ENCODE measurements around the gene TRIM2.

TRIM2 gene

DNA sequence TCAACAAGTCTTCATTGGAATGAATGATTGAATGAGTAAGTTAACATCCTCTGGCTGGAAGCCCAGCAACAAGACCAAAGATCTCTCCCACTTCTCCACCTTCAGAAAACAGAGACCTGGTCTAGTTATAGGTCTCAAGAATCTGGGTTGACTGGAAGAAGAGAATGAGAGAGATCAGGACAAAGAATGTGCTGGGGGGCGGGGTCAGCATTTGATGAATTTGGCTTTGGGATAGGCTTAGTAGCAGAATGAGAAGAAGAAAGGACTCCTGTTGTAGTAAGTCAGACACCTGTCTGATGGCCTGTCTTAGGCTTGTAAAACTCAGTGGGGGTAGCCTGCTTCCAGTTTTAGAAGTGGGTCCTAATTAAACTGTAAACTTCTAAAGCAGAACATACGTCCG lies 51.0 kb downstream of the TRIM2 start:
- Histone ChIP-seq H2BK15ac (replicated peaks; ENCODE audit: low read depth) (no peak overlapping the region), H2BK5ac (ENCODE audit: low read length) (no peak overlapping the region), H3K4me3 (ENCODE audit: low read length) (no peak overlapping the region), H3K56ac (ENCODE audit: low read length) (no peak overlapping the region), H3K36me3 (ENCODE audit: control insufficient read depth, insufficient read depth, low read length) (no peaks in the 10 kb centered on the region), H2AK5ac (ENCODE audit: low read length) (no peak overlapping the region), H4K8ac (ENCODE audit: low read depth, low read length) (no peak overlapping the region), H3K4me1 (ENCODE audit: control insufficient read depth, low read depth, low read length) (peaks cover 9% of the 10 kb centered on the region), H3K23ac (ENCODE audit: low read length) (no peak overlapping the region), H3K9ac (ENCODE audit: low read length) (no peak overlapping the region), H4K5ac (ENCODE audit: low read length) (no peak overlapping the region), H3K4ac (ENCODE audit: low read depth, low read length) (no peak overlapping the region), H3K27me3 (ENCODE audit: insufficient read depth, low read length, poor library complexity) (peaks cover 2% of the 10 kb centered on the region), H3K79me1 (ENCODE audit: low read length) (peaks cover 5% of the 10 kb centered on the region), H3K27ac (ENCODE audit: low read depth, low read length) (no peak overlapping the region), H3K18ac (ENCODE audit: low read length) (no peak overlapping the region), H2BK120ac (ENCODE audit: low read depth, low read length) (no peak overlapping the region), H3K4me2 (ENCODE audit: low read length) (no peak overlapping the region), H3K79me2 (ENCODE audit: control insufficient read depth, insufficient read depth, low read length) (no peaks in the 10 kb centered on the region)
- no peak for DNase-seq
- WGBS (ENCODE audit: extremely low coverage, insufficient coverage, low lambda C conversion rate) = no CpG with 5 or more reads among the region's 3 CpGs

- H3K4ac ChIP-seq (ENCODE audit: low read depth, low read length) = no peak overlapping the region
- H3K4me3 ChIP-seq (ENCODE audit: low read length) = peak overlapping the region; percentile 22
- peak overlapping the region; percentile 73 for H3K56ac ChIP-seq (ENCODE audit: low read length)
- peak overlapping the region; percentile 0 for H3K18ac ChIP-seq (ENCODE audit: low read length)
- H2BK120ac ChIP-seq (ENCODE audit: low read depth, low read length) = no peak overlapping the region
- no peak overlapping the region for H3K23ac ChIP-seq (ENCODE audit: low read length)
- peaks cover 3% of the 10 kb centered on the region for H3K79me1 ChIP-seq (ENCODE audit: low read length)
- no peak overlapping the region for H2AK5ac ChIP-seq (ENCODE audit: low read length)
- peak overlapping the region; percentile 58 for H3K9ac ChIP-seq (ENCODE audit: low read length)
- peak overlapping the region; percentile 83 for H2BK5ac ChIP-seq (ENCODE audit: low read length)
- H4K5ac ChIP-seq (ENCODE audit: low read length) = no peak overlapping the region
- no peaks in the 10 kb centered on the region for H3K36me3 ChIP-seq (ENCODE audit: control insufficient read depth, insufficient read depth, low read length)
- peak overlapping the region; percentile 30 for H3K27ac ChIP-seq (ENCODE audit: low read depth, low read length)
- WGBS (ENCODE audit: extremely low coverage, insufficient coverage, low lambda C conversion rate) = no CpG with 5 or more reads among the region's 11 CpGs
- peaks cover 9% of the 10 kb centered on the region for H3K4me1 ChIP-seq (ENCODE audit: control insufficient read depth, low read depth, low read length)
- H2BK15ac ChIP-seq (replicated peaks; ENCODE audit: low read depth) = no peak overlapping the region
- H4K8ac ChIP-seq (ENCODE audit: low read depth, low read length) = no peak overlapping the region
- peak; percentile 93 for DNase-seq
- peak overlapping the region; percentile 51 for H3K4me2 ChIP-seq (ENCODE audit: low read length)
- H3K27me3 ChIP-seq (ENCODE audit: insufficient read depth, low read length, poor library complexity) = no peaks in the 10 kb centered on the region
- H3K79me2 ChIP-seq (ENCODE audit: control insufficient read depth, insufficient read depth, low read length) = no peaks in the 10 kb centered on the region
Observed at GRCh38 chr4:153257151-153257620, 52.9 kb downstream of the TRIM2 start.

GRCh38 chr4:153257991-153258390 lies 53.7 kb downstream of the TRIM2 start:
- WGBS (ENCODE audit: extremely low coverage, insufficient coverage, low lambda C conversion rate) = no CpG with 5 or more reads among the region's 5 CpGs
- no peak overlapping the region for H2BK120ac ChIP-seq (ENCODE audit: low read depth, low read length)
- peak overlapping the region; percentile 71 for H3K27ac ChIP-seq (ENCODE audit: low read depth, low read length)
- no peaks in the 10 kb centered on the region for H3K36me3 ChIP-seq (ENCODE audit: control insufficient read depth, insufficient read depth, low read length)
- H4K8ac ChIP-seq (ENCODE audit: low read depth, low read length) = no peak overlapping the region
- H2BK15ac ChIP-seq (replicated peaks; ENCODE audit: low read depth) = no peak overlapping the region
- no peaks in the 10 kb centered on the region for H3K79me2 ChIP-seq (ENCODE audit: control insufficient read depth, insufficient read depth, low read length)
- no peak overlapping the region for H4K5ac ChIP-seq (ENCODE audit: low read length)
- no peak overlapping the region for H3K9ac ChIP-seq (ENCODE audit: low read length)
- no peak overlapping the region for H3K56ac ChIP-seq (ENCODE audit: low read length)
- H3K23ac ChIP-seq (ENCODE audit: low read length) = no peak overlapping the region
- H3K4ac ChIP-seq (ENCODE audit: low read depth, low read length) = no peak overlapping the region
- no peak overlapping the region for H3K18ac ChIP-seq (ENCODE audit: low read length)
- peak; percentile 74 for DNase-seq
- no peak overlapping the region for H3K4me2 ChIP-seq (ENCODE audit: low read length)
- no peak overlapping the region for H2AK5ac ChIP-seq (ENCODE audit: low read length)
- no peak overlapping the region for H3K4me3 ChIP-seq (ENCODE audit: low read length)
- no peak overlapping the region for H2BK5ac ChIP-seq (ENCODE audit: low read length)
- no peaks in the 10 kb centered on the region for H3K27me3 ChIP-seq (ENCODE audit: insufficient read depth, low read length, poor library complexity)
- peaks cover 9% of the 10 kb centered on the region for H3K4me1 ChIP-seq (ENCODE audit: control insufficient read depth, low read depth, low read length)
- H3K79me1 ChIP-seq (ENCODE audit: low read length) = peaks cover 3% of the 10 kb centered on the region

GRCh38 chr4:153258750-153259149 lies 54.5 kb downstream of the TRIM2 start:
- Histone ChIP-seq H3K23ac (ENCODE audit: low read length) (no peak overlapping the region), H2BK120ac (ENCODE audit: low read depth, low read length) (no peak overlapping the region), H4K5ac (ENCODE audit: low read length) (no peak overlapping the region), H2BK15ac (replicated peaks; ENCODE audit: low read depth) (no peak overlapping the region), H3K9ac (ENCODE audit: low read length) (peak overlapping the region; percentile 18), H3K36me3 (ENCODE audit: control insufficient read depth, insufficient read depth, low read length) (no peaks in the 10 kb centered on the region), H3K4ac (ENCODE audit: low read depth, low read length) (no peak overlapping the region), H3K4me3 (ENCODE audit: low read length) (no peak overlapping the region), H2BK5ac (ENCODE audit: low read length) (no peak overlapping the region), H3K18ac (ENCODE audit: low read length) (no peak overlapping the region), H3K79me2 (ENCODE audit: control insufficient read depth, insufficient read depth, low read length) (no peaks in the 10 kb centered on the region), H3K4me1 (ENCODE audit: control insufficient read depth, low read depth, low read length) (peaks cover 9% of the 10 kb centered on the region), H3K56ac (ENCODE audit: low read length) (peak overlapping the region; percentile 50), H4K8ac (ENCODE audit: low read depth, low read length) (no peak overlapping the region), H3K4me2 (ENCODE audit: low read length) (no peak overlapping the region), H2AK5ac (ENCODE audit: low read length) (no peak overlapping the region), H3K27me3 (ENCODE audit: insufficient read depth, low read length, poor library complexity) (no peaks in the 10 kb centered on the region), H3K27ac (ENCODE audit: low read depth, low read length) (no peak overlapping the region), H3K79me1 (ENCODE audit: low read length) (peaks cover 5% of the 10 kb centered on the region)
- DNase-seq = no peak
- no CpG with 5 or more reads among the region's 4 CpGs for WGBS (ENCODE audit: extremely low coverage, insufficient coverage, low lambda C conversion rate)

DNA sequence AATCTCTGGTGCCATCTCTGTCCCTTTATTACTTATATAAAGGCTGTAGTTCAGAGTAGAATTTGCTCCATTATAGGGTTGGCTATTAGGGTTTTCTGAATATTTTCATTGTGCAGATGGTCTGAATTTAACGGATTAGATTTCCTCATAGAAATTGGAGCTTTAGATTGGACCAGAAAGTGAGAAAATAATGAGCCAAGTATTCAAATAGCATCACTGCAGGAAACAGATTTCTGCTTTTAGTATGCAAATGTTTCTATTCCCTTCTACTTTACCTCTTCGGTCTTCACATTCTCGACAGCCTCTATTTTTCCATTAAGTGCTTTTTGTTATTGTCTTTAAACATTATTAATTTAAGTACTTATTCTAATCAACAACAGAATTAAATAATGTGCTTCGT lies 55.4 kb downstream of the TRIM2 start:
- Histone ChIP-seq H3K27me3 (ENCODE audit: insufficient read depth, low read length, poor library complexity) (no peaks in the 10 kb centered on the region), H3K79me1 (ENCODE audit: low read length) (peaks cover 3% of the 10 kb centered on the region), H3K4me2 (ENCODE audit: low read length) (no peak overlapping the region), H3K36me3 (ENCODE audit: control insufficient read depth, insufficient read depth, low read length) (no peaks in the 10 kb centered on the region), H3K4me1 (ENCODE audit: control insufficient read depth, low read depth, low read length) (peaks cover 9% of the 10 kb centered on the region), H2BK120ac (ENCODE audit: low read depth, low read length) (no peak overlapping the region), H3K18ac (ENCODE audit: low read length) (no peak overlapping the region), H4K5ac (ENCODE audit: low read length) (no peak overlapping the region), H3K23ac (ENCODE audit: low read length) (no peak overlapping the region), H3K56ac (ENCODE audit: low read length) (no peak overlapping the region), H3K4ac (ENCODE audit: low read depth, low read length) (no peak overlapping the region), H2AK5ac (ENCODE audit: low read length) (no peak overlapping the region), H3K27ac (ENCODE audit: low read depth, low read length) (no peak overlapping the region), H3K79me2 (ENCODE audit: control insufficient read depth, insufficient read depth, low read length) (no peaks in the 10 kb centered on the region), H2BK15ac (replicated peaks; ENCODE audit: low read depth) (no peak overlapping the region), H3K4me3 (ENCODE audit: low read length) (no peak overlapping the region), H4K8ac (ENCODE audit: low read depth, low read length) (no peak overlapping the region), H3K9ac (ENCODE audit: low read length) (no peak overlapping the region), H2BK5ac (ENCODE audit: low read length) (no peak overlapping the region)
- WGBS (ENCODE audit: extremely low coverage, insufficient coverage, low lambda C conversion rate) = no CpG with 5 or more reads among the region's 4 CpGs
- DNase-seq = no peak

- H3K27me3 ChIP-seq (ENCODE audit: insufficient read depth, low read length, poor library complexity) = no peaks in the 10 kb centered on the region
- no peak overlapping the region for H4K5ac ChIP-seq (ENCODE audit: low read length)
- no peak overlapping the region for H2BK5ac ChIP-seq (ENCODE audit: low read length)
- H3K79me2 ChIP-seq (ENCODE audit: control insufficient read depth, insufficient read depth, low read length) = no peaks in the 10 kb centered on the region
- peaks cover 3% of the 10 kb centered on the region for H3K79me1 ChIP-seq (ENCODE audit: low read length)
- no CpG with 5 or more reads among the region's 3 CpGs for WGBS (ENCODE audit: extremely low coverage, insufficient coverage, low lambda C conversion rate)
- H3K18ac ChIP-seq (ENCODE audit: low read length) = peak overlapping the region; percentile 6
- H2BK15ac ChIP-seq (replicated peaks; ENCODE audit: low read depth) = peak overlapping the region; percentile 45
- H3K4me1 ChIP-seq (ENCODE audit: control insufficient read depth, low read depth, low read length) = peaks cover 9% of the 10 kb centered on the region
- no peak overlapping the region for H3K27ac ChIP-seq (ENCODE audit: low read depth, low read length)
- H3K23ac ChIP-seq (ENCODE audit: low read length) = no peak overlapping the region
- no peak overlapping the region for H3K4me3 ChIP-seq (ENCODE audit: low read length)
- no peak overlapping the region for H2BK120ac ChIP-seq (ENCODE audit: low read depth, low read length)
- no peak overlapping the region for H3K4me2 ChIP-seq (ENCODE audit: low read length)
- DNase-seq = peak; percentile 76
- H3K36me3 ChIP-seq (ENCODE audit: control insufficient read depth, insufficient read depth, low read length) = no peaks in the 10 kb centered on the region
- no peak overlapping the region for H3K56ac ChIP-seq (ENCODE audit: low read length)
- no peak overlapping the region for H3K4ac ChIP-seq (ENCODE audit: low read depth, low read length)
- H2AK5ac ChIP-seq (ENCODE audit: low read length) = no peak overlapping the region
- no peak overlapping the region for H4K8ac ChIP-seq (ENCODE audit: low read depth, low read length)
- no peak overlapping the region for H3K9ac ChIP-seq (ENCODE audit: low read length)
Observed at GRCh38 chr4:153260132-153260531, 55.9 kb downstream of the TRIM2 start.

Measured in mesendoderm (in vitro differentiated cells).